ENCODE data around the gene FFAR4. TPM values are rescaled to one million over a fixed set of nuclear protein-coding genes. Genes with fewer than 3 reads are reported as not detected.

FFAR4 gene
- total and polyA plus RNA-seq, 2 of the 4 experiments (the other 2 are of a cell fraction) = not detected

Other genes with a start within 250 kb of the FFAR4 start
- gene MYOF, start 84.3 kb upstream of the FFAR4 start, total RNA-seq (2012; rRNA removed) = 281 and 332 TPM in 2 replicates
- gene MYOF, start 84.3 kb upstream of the FFAR4 start, polyA plus RNA-seq (2012; rRNA removed) = 197 and 221 TPM in 2 replicates
- 23.5 and 30.8 TPM in 2 replicates for gene CEP55, start 70.1 kb upstream of the FFAR4 start, total RNA-seq (2012; rRNA removed)
- 13.8 and 15.7 TPM in 2 replicates for gene CEP55, start 70.1 kb upstream of the FFAR4 start, polyA plus RNA-seq (2012; rRNA removed)
- not detected in 2 replicates for gene RBP4, start 34.6 kb downstream of the FFAR4 start, total RNA-seq (2012; rRNA removed)
- not detected in 2 replicates for gene RBP4, start 34.6 kb downstream of the FFAR4 start, polyA plus RNA-seq (2012; rRNA removed)
- gene PDE6C, start 45.9 kb downstream of the FFAR4 start, total RNA-seq (2012; rRNA removed) = not detected in 2 replicates
- not detected in 2 replicates for gene PDE6C, start 45.9 kb downstream of the FFAR4 start, polyA plus RNA-seq (2012; rRNA removed)
- 1.6 and 10.6 TPM in 2 replicates for gene FRA10AC1, start 135.9 kb downstream of the FFAR4 start, total RNA-seq (2012; rRNA removed)
- 4.9 and 7.7 TPM in 2 replicates for gene FRA10AC1, start 135.9 kb downstream of the FFAR4 start, polyA plus RNA-seq (2012; rRNA removed)
- gene LGI1, start 191.3 kb downstream of the FFAR4 start, total RNA-seq (2012; rRNA removed) = not detected in 2 replicates
- not detected in 2 replicates for gene LGI1, start 191.3 kb downstream of the FFAR4 start, polyA plus RNA-seq (2012; rRNA removed)